ENCODE data around the gene ACADS.

Gene ACADS

DNA sequence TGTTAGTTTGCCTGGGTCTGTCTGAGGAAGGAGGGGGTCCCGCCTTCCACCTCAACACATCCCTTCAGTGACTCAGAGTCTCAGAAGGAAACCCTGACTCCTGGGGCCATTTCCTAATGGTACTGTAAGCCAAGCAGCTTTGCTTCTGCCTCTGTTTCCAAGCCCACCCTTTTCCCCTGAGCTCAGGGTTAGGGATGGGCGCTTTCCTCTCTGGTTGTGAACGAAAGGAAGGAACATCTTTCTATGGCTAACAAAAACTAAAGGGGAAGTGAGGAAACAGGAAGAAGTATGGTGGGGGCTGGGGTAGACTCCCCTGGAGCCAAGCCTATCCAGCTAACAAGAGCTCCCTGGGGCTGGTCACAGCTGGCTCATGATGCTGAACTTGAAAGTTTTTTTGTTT is 27.0 kb upstream of the ACADS start:
- in situ Hi-C loops (cut with HindIII; ENCODE audit: low sequenced_read_pairs): loop anchor here (5.0 to 10.0 kb wide), 3 partner anchors 51 to 586 kb away; no protein-coding TSS in a partner anchor

DNA sequence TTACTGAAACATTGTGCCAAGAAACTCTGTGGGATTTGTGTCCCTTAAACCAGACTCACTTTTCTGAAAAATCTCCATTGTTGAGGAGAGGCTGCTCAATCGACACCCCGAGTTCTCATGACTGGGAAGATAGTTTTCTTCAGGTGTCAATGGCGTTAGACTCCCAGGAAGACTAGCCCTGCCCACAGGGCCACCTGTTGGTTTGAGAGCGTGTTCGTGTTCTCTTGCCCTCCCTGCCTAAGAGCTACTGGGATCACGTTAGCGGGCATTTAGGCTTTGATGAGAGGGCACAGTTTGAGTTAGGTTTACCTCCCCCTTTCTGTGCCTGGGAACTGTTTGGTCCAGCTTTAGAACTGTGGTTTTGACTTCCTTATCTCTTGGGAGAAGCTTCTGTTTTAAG is 26.1 kb upstream of the ACADS start:
- in situ Hi-C loops (cut with HindIII; ENCODE audit: low sequenced_read_pairs): loop anchor here (5.0 to 10.0 kb wide), 3 partner anchors 52 to 585 kb away; no protein-coding TSS in a partner anchor

DNA sequence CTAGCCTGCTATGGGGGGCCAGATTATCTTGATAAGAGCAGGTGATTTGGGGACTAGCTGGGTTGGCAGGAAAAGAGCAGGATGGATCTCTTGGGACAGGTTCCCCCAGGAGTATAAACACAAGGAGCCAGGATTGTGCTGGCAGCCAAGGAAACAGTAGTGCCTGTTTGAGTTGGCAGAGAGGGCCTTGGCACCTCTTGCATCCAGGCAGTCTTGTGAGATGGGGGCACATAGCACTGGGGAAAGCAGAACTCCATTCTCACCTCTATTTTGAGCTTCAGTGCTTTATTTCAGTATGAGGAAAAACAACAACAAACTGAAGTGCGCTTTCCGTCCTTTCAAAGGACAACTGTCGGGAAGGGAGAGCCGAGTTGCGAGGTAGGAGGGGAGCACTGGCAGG is 24.7 kb upstream of the ACADS start:
- in situ Hi-C loops (cut with HindIII; ENCODE audit: low sequenced_read_pairs): no loop called here

DNA sequence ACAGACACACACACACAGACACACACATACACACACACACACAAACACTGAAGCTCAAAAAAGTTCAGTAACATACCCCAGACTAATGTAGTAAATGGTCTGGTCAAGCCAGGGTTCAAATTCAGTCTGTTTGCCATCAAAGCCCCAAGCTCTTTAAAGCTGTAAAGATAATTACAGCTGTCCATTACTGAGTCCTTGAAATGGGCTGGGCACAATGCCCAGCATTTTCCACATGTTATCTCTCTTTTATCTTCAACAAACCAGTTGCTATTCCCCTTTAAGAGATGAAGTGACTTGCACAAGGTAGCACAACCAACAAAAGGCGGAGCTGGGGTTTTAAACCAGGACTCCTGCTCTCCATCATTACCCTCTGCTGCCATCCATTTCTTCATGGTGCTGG is 23.0 kb upstream of the ACADS start:
- in situ Hi-C loops (cut with HindIII; ENCODE audit: low sequenced_read_pairs): no loop called here

DNA sequence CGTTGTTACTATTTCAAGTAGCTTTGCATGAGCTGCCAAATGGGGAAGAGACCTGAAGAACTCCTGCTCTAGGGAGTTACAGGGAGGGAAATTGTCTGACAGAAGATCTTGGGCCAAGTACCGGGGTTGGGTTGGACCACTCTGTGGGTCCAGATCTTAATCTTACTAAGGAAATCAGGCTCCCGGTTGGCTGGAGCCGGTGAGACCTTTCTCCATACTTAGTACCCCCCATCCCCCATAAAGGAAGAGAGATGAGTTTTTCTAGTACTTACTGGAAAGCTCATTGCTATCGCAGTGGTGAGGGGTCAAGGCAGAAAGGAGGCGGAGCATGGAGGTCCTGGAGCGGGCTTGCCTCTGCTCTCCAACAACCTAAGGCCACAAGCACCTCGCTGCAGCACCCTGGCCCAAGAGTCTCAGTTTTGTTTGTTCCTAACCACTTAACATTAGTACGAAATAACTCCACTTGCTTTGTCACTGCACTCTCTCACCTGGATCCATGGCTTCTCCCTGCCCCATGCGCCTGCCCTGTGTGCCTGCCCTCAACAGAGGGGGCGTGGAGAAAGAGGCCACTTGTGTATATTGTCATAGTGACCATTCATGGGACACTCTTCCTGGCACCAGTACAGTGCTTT is 22.2 kb upstream of the ACADS start:
- in situ Hi-C loops (cut with HindIII; ENCODE audit: low sequenced_read_pairs): no loop called here

DNA sequence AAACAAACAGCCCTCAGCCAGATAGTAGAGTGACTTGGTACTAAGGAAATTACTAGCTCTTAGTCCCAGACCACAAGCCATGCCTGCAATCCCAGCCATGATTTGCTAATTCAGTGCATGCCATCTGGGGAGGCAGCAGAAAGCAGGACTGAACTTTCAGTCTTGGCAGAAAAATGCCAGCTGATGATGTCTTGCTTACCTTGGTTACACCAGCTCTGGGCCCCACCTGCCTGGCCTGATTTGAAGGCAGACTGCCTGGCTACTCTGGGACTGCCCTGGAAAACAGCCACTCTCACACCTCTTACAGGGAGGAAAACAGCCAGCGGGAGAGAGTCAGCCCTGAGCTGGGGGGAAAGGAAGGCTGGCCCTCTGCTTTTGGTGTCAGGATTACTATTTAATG is 20.0 kb upstream of the ACADS start:
- in situ Hi-C loops (cut with HindIII; ENCODE audit: low sequenced_read_pairs): no loop called here

DNA sequence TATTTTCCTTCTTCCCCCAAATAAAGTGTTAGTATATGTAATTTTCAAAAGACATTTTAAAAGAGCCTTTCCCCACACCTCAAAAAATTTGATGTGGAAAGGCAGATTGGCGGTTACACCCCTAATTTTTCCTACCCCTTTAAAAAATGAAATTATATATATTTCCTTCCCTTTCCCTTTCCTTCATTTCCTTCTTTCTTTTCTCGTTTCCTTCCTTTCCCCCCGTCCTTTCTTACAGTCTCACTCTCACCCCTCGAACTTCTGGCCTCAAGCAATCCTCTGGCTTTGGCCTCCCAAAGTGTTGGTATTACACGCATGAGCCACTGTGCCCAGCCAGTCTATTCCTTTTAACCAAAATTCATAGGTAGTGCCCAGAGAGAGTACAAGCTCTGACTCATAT is 19.6 kb upstream of the ACADS start:
- in situ Hi-C loops (cut with HindIII; ENCODE audit: low sequenced_read_pairs): no loop called here

DNA sequence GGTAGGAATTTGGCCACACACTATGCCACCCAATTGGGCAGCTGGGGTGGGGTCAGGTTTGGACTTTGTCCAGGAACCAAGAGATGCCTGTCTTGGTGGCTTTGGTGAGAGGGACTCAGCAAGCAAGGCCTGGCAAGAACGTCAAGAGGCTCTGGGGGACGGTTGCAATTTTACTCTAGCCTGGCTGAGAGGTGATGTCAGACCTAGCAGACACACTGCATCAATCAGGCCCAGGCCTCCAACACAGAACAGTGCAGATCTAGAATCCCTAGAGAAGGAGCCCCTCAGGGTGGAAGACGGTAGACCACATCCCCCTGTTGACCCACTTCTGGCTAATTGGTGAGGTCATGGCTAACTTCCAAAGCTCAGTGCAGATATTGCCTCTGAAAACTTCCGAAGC is 17.0 kb upstream of the ACADS start:
- in situ Hi-C loops (cut with HindIII; ENCODE audit: low sequenced_read_pairs): no loop called here

DNA sequence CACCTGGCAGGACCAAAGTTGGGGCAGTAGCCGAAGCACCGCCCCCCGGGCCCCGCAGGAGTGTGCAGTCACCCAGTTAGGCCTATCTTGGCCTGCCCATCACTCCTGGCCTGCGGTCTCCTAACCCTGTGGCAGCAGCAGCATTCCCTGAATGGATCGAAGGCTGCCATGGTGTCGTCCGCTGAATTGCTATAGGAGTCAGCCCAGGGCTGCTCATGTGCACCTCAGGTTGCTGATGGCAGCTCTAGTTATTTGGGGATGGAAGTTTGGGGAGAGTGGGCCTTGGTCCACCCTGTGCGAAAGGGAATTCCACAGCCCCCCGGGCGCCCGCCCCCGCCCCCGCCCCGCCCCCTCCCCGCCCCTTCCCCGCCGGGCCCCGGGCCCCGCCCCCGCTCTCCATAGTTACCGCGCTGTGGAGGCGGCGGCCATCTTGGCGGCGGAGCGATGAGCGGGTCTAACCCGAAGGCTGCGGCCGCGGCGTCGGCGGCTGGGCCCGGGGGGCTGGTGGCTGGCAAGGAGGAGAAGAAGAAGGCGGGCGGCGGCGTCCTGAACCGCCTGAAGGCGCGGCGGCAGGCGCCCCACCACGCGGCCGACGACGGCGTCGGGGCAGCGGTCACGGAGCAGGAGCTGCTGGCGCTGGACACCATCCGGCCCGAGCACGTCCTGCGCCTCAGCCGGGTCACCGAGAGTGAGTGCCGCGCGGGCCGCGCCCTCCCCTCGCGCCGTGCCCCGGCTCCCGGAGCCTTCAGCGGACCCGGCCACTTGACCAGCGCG is 15.4 kb upstream of the ACADS start, which contains the start of gene UNC119B:
TSS of gene UNC119B (plus strand) at position 428 of the 774 bp plus-strand sequence. CDS start at position 445, 17 bp downstream.
- in situ Hi-C loops (cut with HindIII; ENCODE audit: low sequenced_read_pairs): no loop called here

DNA sequence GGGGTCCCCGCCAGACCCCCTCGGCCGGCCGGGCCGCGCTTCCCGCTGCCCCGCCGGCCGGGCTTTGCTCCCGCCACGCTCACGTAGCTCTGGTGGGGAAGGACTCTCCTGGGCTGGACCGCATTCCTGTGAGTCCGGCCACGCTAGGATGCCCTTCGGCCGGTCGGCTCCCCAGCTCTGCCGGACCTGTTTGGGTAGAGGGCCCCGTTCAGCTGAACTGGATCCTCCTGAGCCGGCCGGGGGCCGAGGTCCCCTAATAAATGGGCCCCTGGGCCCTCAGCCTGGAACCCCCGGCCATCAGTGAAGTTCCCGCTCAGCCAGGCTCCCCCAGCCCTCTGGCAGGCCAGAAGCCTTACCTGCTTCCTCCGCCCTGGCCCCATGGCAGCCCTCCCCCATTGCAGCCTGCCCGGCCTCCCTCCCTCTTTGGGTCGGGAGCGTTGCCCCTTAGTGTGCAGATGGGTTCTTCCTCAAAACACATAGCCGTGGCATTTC is 14.8 kb upstream of the ACADS start:
- in situ Hi-C loops (cut with HindIII; ENCODE audit: low sequenced_read_pairs): no loop called here

DNA sequence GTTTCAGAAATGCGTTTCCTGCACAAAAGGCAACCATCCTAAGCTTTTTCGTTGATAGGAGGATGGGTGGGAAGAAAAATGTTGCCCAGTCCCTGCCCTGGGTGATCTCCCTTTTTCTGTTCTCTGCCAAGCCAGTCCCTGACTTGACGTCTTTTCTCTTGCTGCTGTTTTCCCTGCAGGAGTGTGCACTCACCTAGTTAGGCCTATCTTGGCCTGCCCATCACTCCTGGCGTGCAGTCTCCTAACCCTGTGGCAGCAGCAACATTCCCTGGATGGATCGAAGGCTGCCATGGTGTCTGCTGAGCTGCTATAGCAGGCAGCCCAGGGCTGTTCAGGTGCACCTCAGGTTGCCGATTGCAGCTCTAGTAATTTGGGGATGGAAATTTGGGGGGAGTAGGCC is 14.2 kb upstream of the ACADS start:
- in situ Hi-C loops (cut with HindIII; ENCODE audit: low sequenced_read_pairs): no loop called here

DNA sequence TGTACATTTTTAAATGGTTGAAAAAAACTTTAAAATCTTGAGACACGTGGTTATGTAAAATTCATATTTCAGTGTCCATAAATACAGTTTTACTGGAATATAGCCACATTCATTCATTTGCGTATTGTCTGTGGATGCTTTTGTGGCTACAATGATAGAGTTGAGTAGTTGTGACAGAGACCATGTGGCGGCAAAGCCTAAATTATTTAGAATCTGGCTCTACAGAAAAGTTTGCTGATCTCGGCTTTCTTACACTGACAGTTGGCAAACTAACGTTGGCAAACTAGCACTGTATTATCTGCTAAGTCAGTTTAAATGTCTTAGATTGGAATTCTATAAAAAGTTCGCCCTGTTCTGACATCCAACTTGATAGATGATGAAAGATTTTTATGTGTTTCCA is 13.0 kb upstream of the ACADS start:
- in situ Hi-C loops (cut with HindIII; ENCODE audit: low sequenced_read_pairs): no loop called here

DNA sequence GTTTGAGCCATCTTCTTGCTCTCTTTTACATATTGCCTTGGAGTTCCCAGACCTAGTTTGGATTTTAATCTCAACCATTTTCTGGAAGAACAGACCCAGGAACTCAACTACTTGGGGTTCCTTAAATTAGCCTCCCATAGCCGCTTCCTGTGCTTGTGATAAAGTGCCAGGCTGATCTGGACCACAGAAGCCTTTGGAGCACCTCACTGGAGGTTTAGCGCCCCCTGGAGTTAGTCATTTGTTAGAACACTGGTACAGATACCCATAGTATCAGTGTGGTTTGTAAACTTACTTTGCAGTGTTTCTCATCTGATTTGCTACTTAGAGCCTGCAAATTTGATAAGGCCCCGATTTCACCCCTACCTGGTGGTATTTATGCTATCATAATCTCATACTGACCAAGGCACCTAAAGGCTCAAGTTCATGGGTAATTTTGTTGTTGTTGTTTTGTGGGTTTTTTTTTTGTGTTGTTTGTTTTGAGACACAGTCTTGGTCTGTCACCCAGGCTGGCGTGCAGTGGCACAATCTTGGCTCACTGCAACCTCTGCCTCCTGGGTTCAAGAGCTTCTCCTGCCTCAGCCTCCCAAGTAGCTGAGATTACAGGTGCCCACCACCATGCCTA is 11.7 kb upstream of the ACADS start:
- in situ Hi-C loops (cut with HindIII; ENCODE audit: low sequenced_read_pairs): no loop called here

DNA sequence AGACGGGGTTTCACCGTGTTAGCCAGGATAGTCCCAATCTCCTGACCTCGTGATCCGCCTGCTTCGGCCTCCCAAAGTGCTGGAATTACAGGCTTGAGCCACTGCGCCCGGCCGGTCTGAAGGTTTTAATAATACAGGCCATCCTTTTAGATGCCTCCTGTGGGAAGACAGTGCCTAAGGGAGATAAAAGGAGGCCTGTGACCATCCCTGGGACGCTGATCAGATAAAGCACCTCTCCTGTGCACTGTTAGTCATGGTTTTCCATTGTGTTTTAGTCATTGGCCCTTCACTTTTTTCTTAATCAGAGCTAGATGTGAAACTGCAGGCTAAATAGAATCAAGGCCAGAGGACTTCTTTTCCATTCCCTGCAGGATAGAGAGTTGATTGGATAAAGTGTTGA is 7.6 kb upstream of the ACADS start:
- in situ Hi-C loops (cut with HindIII; ENCODE audit: low sequenced_read_pairs): no loop called here

DNA sequence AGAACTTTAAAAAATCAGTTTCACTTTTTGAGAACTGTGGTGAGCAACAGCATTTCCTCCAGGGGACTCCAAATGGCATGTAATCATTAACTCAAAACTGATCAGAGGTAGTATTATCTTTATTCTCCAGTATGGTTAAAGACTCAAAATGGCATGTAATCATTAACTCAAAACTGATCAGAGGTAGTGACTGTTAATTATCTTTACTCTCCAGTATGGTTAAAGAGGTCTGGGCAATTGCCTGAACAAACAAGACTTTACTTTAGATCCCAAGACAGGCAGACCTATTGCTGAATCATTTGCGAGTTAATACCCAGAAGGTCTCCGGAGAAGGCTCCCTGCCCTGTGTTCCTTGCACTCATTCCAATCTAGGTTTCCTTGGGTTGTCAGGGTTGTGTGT is 6.6 kb upstream of the ACADS start:
- in situ Hi-C loops (cut with HindIII; ENCODE audit: low sequenced_read_pairs): no loop called here

DNA sequence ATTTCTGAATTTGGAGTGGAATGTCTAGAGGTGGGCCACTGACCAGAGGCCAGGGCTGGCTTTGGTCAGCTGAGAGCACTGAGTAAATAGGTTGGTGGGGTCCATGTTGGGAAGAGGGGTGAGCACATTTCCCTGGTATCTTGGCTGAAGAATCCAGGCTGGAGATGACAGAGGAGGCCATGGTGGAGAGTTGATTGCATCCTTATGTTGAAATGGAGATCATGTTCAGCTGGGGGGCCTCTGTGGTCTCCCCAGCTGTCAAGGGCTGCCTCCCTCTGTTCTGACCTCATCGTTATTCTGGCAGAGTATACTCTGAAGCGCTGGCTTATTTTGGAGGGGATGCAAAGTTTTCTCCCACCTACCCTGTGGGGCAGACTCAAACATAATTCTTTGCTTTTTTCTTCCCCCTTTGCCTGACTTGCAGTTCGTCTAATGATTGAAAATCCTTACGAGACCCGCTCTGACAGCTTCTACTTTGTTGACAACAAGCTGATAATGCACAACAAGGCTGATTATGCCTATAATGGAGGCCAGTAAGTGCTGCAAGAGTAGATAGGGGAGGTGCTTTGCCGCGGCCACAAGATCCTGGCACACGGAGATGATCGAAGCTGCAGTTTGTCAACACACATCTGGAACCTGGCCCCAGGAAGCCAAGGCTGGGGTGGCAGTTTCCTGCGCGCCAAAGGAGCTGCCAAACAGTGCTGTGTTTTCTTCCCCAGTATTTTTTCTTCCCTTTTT is 6.0 kb upstream of the ACADS start:
- in situ Hi-C loops (cut with HindIII; ENCODE audit: low sequenced_read_pairs): loop anchor here (10.0 kb wide), 1 partner anchor 135 kb away; the partner anchor contains the start of gene POP5

DNA sequence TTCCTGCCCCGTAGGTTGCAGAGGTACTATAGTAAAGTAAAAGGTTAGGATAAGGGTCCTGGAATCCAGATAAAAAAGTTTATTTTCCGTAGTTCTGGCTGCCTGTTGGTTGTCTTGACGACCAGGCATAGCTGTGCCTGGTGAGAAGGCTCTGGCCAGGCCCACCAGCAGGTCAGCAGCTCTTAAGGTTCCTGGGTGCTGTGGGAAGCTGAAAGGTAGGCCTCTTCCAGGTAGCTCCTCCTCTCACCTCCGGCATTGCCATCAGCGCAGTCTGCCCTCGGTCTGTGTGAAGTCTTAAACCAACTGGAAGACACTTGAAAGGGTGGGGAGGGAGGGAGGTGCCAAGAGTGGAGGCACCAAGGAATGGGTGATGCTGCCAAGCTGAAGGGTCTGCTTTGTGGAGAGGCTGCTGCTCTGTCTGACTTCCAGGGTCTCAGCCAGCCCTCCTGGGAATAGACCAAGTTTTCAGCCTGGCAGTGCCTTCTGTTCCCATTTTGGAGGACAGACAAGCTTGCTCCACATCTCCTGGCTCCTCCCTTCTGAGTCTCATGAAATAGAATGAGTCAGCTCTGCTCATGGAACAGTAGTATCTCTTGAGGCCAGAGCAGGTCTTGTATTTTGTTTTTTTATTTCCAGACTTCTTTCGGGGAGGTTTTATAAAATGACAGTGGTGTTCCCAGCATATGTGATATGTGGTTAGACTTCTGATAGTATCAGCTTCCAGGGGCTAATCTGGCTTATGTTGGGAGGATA is 5.2 kb upstream of the ACADS start:
- in situ Hi-C loops (cut with HindIII; ENCODE audit: low sequenced_read_pairs): loop anchor here (10.0 kb wide), 1 partner anchor 136 kb away; the partner anchor contains the start of gene POP5

DNA sequence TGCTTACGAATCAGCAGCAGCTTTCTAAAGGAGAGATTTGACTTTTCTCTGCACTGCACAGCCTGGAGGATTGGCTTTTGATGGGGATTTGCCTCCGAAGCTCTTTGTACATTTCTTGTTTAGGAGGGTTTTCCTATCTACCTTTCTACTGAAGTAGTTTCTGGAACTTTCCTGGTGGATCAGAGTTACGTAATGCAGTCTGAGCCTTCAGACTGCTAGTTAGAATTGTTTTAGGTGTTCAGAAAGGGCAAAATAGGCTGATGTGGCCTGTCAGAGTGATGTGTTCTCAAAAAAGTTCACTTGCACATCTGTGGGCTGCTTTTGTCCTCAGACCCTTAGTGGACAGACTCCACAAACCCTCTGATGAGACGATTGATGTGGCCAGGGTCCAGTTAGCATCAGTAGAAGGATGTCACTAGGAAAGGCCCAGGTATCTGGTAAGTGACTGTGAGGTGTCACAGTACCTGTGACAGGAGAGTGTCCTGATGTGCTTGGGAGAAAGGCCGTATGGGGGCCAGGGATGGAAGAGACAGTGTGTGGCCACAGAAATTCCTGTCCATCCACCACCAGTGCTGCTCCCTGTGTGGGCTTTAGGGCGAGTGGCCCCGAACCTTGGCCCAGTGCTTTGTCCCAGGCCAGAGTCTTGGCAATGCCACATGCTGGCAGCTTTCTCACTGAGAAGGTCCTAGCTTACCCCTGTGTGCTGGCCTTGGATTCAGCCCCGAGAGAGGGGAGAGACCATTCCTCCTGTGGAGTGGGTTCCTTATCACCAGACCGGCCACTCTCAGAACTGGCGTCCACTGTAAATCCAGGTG is 4.4 kb upstream of the ACADS start:
- in situ Hi-C loops (cut with HindIII; ENCODE audit: low sequenced_read_pairs): loop anchor here (10.0 kb wide), 1 partner anchor 136 kb away; the partner anchor contains the start of gene POP5

DNA sequence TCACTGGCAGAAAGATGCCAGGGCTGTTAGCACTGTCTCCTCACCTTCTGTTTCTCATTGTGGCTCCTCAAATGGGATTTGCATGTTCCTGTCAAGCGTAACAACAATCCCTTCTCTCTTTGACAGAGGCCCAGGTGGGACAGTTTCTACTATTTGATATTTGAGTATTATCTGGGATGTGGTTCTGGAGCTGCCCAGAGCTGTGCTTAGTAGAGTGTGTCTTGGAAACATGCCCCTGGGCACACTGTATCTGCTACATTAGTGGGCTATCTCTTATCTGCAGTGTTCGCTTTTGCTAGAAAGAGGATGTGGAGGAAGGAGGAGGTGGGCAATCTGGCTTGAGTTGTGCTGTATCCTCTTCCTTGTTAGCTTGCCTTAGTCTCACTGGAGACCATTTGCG is 3.8 kb upstream of the ACADS start:
- in situ Hi-C loops (cut with HindIII; ENCODE audit: low sequenced_read_pairs): loop anchor here (10.0 kb wide), 1 partner anchor 137 kb away; the partner anchor contains the start of gene POP5
